OCI-LY1 (cell line): ENCODE data around the gene DDX28.

ENCODE experiments used
- H2AFZ ChIP-seq: fragments of 200-600 bp; sonication (generic), shearing (Covaris generic); 2 replicates; pipeline ENCODE4 v1.6.0; 2014; ENCODE audit warnings: antibody characterized with exemption, mild to moderate bottlenecking, low read length
- H3F3A ChIP-seq: fragments of 200-600 bp; sonication (generic), shearing (Covaris generic); 2 replicates; pipeline ENCODE4 v1.6.0; 2014; ENCODE audit warnings: mild to moderate bottlenecking, antibody characterized with exemption, low read length, moderate library complexity; ENCODE audit not compliant: insufficient read depth
- H3K27ac ChIP-seq: fragments of 200-600 bp; sonication (generic); 2 replicates; pipeline ENCODE4 v1.5.1; 2014; ENCODE audit warnings: low read length, mixed run types, mild to moderate bottlenecking, low read depth; ENCODE audit not compliant: poor library complexity, severe bottlenecking
- H3K27me3 ChIP-seq: fragments of 200-600 bp; sonication (generic); 2 replicates; pipeline ENCODE4 v1.6.0; 2014; ENCODE audit warnings: antibody characterized with exemption, mild to moderate bottlenecking, low read length, moderate library complexity; ENCODE audit not compliant: insufficient read depth
- H3K36me3 ChIP-seq: fragments of 200-600 bp; sonication (generic); 2 replicates; pipeline ENCODE4 v1.6.1; 2014; ENCODE audit warnings: mild to moderate bottlenecking, antibody characterized with exemption, low read length, moderate library complexity, mixed read lengths; ENCODE audit not compliant: insufficient read depth
- H3K4me1 ChIP-seq: fragments of 200-600 bp; sonication (generic); 2 replicates; pipeline ENCODE4 v1.5.1; 2014; ENCODE audit warnings: mild to moderate bottlenecking, low read length, moderate library complexity; ENCODE audit not compliant: insufficient read depth, severe bottlenecking
- H3K4me2 ChIP-seq: fragments of 200-600 bp; sonication (generic), shearing (Covaris generic); 2 replicates; pipeline ENCODE4 v1.6.1; 2014; ENCODE audit warnings: low read length
- H3K4me3 ChIP-seq: fragments of 200-600 bp; sonication (generic); 2 replicates; pipeline ENCODE4 v1.5.1; 2014; ENCODE audit warnings: low read length, low read depth, mild to moderate bottlenecking, mixed read lengths; ENCODE audit not compliant: poor library complexity, severe bottlenecking
- H3K79me2 ChIP-seq: fragments of 200-600 bp; shearing (Covaris generic); 2 replicates; pipeline ENCODE4 v1.6.1; 2016; ENCODE audit warnings: mixed run types, low read length, mixed read lengths; ENCODE audit not compliant: insufficient read depth
- H3K9ac ChIP-seq: fragments of 200-600 bp; sonication (generic), shearing (Covaris generic); 2 replicates; pipeline ENCODE4 v1.6.1; 2014; ENCODE audit warnings: mild to moderate bottlenecking, low read length, mixed read lengths
- H3K9me2 ChIP-seq: fragments of 200-600 bp; sonication (generic), shearing (Covaris generic); 2 replicates; pipeline ENCODE4 v1.6.1; 2014; ENCODE audit warnings: low read depth, mild to moderate bottlenecking, low read length, mixed read lengths
- H3K9me3 ChIP-seq: fragments of 200-600 bp; shearing (Covaris generic); 2 replicates; pipeline ENCODE4 v1.6.1; 2014; ENCODE audit warnings: low read length, mixed read lengths
- H4K20me1 ChIP-seq: fragments of 200-600 bp; sonication (generic), shearing (Covaris generic); 2 replicates; pipeline ENCODE4 v1.6.0; 2016; ENCODE audit warnings: mild to moderate bottlenecking, low read length; ENCODE audit not compliant: insufficient read depth
- CTCF ChIP-seq: fragments of 200-600 bp; sonication (generic), shearing (Covaris generic); IDR thresholded peaks from 2 replicates; pipeline ENCODE4 v1.5.1; 2017; ENCODE audit warnings: mild to moderate bottlenecking, antibody characterized with exemption, low read length, moderate library complexity, mixed read lengths
- EZH2 ChIP-seq: fragments of 200-600 bp; sonication (generic), shearing (Covaris generic); IDR thresholded peaks from 2 replicates; pipeline ENCODE4 v1.8.0; 2017; ENCODE audit warnings: borderline replicate concordance, mixed run types, mild to moderate bottlenecking, antibody characterized with exemption, low read length, moderate library complexity, mixed read lengths

DDX28 gene

GRCh38 chr16:67982011-67982696 lies 40.9 kb downstream of the DDX28 start:
- H3K4me3 ChIP-seq, result no peak overlapping the region
- H4K20me1 ChIP-seq, result no peaks in the 10 kb centered on the region
- no peaks in the 10 kb centered on the region for H3K36me3 ChIP-seq
- no peaks in the 10 kb centered on the region for H3K9me2 ChIP-seq
- TF ChIP-seq EZH2 (no peak), CTCF (no peak)
- H3K9me3 ChIP-seq, result no peaks in the 10 kb centered on the region
- H3K4me2 ChIP-seq, result no peak overlapping the region
- H3F3A ChIP-seq, result no peaks in the 10 kb centered on the region
- no peak overlapping the region for H3K9ac ChIP-seq
- H3K27me3 ChIP-seq, result no peaks in the 10 kb centered on the region
- H3K4me1 ChIP-seq, result peaks cover 15% of the 10 kb centered on the region
- no peak overlapping the region for H3K27ac ChIP-seq
- no peaks in the 10 kb centered on the region for H3K79me2 ChIP-seq
- no peak overlapping the region for H2AFZ ChIP-seq

DNA sequence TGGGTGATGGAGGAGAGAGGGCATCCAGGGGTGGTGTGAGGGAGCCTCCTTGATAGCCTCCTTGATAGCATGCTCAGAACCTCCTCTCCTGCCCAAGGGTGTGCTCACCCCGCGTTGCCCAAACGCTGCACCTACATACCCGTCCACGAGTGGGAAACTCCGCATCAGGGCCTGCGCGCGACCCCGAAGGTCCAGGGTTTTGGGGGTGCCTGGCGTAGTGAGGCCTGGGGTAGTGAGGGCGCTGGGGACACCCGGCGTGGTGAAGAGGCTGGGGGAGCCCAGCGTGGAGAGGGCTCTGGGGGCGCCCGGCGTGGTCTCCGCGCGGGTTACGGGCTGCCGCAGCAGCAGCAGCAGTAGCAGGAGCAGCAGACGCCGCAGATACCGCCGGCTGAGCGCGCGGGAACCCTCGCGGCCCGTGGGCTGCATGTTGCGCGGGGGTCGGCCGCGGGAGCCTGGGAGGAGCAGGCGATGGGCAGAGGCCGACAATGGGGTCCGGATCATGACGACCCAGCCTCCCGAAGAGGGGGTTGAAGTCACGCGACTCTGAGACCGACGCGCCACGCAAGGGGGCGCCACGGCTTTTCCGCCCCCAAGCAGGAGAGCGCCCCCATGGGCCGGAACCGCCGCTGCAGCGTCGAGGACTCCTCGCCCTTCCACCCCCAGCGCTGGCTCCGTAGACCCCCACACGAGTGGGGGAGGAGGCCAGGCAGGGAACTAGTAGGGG lies 42.9 kb downstream of the DDX28 start, which contains the start of gene DPEP3:
Gene DPEP3 (minus strand): TSS at position 545 of the 724 bp plus-strand sequence. CDS start 119 bp downstream, at position 426.
- Histone ChIP-seq H3K27me3 (no peaks in the 10 kb centered on the region), H3F3A (no peaks in the 10 kb centered on the region), H2AFZ (no peak within 1 kb of the TSS), H3K9me3 (no peaks in the 10 kb centered on the region), H3K9ac (no peak within 1 kb of the TSS), H3K4me1 (peaks cover 15% of the 10 kb centered on the region), H3K79me2 (no peaks in the 10 kb centered on the region), H3K4me3 (no peak within 1 kb of the TSS), H3K27ac (no peak within 1 kb of the TSS), H3K36me3 (no peaks in the 10 kb centered on the region), H3K4me2 (no peak within 1 kb of the TSS), H4K20me1 (no peaks in the 10 kb centered on the region), H3K9me2 (no peaks in the 10 kb centered on the region)
- no peak for TF ChIP-seq CTCF
- no peak for TF ChIP-seq EZH2

DNA sequence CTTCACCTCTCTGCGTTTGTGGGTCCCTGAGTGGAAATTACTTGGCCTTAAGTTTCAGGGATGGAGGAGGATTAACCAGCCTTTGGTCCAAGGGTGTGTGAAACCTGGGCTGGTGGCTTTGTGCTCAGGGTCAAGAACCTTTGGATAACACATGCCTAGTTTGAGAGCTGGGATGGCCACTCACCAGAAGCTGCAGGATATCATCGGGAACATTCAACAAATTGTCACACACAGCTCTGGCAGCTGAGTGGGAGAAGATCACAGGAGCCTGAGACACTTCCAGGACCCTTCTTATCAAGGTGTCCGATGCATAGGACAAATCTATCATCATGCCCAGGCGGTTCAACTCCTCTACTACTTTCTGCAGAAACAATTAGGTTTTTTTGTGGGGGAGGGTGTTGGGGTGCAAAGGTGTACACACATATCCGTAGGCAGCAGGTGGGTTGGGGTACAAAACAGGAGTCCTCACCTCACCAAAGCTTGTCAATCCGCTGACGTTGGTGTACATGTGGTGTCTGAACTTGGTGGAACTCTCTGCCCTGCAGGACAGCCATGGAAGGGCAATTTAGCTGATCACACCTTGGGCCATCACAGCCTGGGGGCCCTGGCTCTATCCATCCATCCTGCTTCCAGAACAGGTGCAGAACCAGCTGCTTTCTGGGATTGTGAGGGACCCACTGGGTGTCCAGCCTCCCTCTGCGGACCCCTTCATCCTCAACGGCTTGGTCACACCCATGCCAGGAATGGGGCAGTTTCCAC lies 45.4 kb downstream of the DDX28 start:
- H3K27ac ChIP-seq, result no peak overlapping the region
- H3K27me3 ChIP-seq, result no peaks in the 10 kb centered on the region
- H3K79me2 ChIP-seq, result no peaks in the 10 kb centered on the region
- no peaks in the 10 kb centered on the region for H3K9me2 ChIP-seq
- no peak overlapping the region for H3K4me2 ChIP-seq
- H3K4me1 ChIP-seq, result no peaks in the 10 kb centered on the region
- H2AFZ ChIP-seq, result no peak overlapping the region
- H3K4me3 ChIP-seq, result no peak overlapping the region
- H3F3A ChIP-seq, result no peaks in the 10 kb centered on the region
- TF ChIP-seq EZH2 (no peak), CTCF (no peak)
- no peaks in the 10 kb centered on the region for H3K36me3 ChIP-seq
- H4K20me1 ChIP-seq, result no peaks in the 10 kb centered on the region
- no peak overlapping the region for H3K9ac ChIP-seq
- no peaks in the 10 kb centered on the region for H3K9me3 ChIP-seq
